MCF 10A (cell line): ENCODE measurements around the gene SOX10. TPM values are rescaled to one million over a fixed set of nuclear protein-coding genes. Genes with fewer than 3 reads are reported as not detected.
A peak's percentile ranks its signal among the peaks of the same experiment; 100 is the strongest.

Experiments used
- BruUV-seq: library from RNA; stranded (reverse); fragments of 400-500 nt; replicated peaks from 2 replicates; lab custom pipeline; 2021; lab: Mats Ljungman, UMichigan
- CTCF ChIA-PET: fragments of 300-600 bp; sonication (Branson Sonifier 250); formaldehyde crosslinking; extraction: SDS; loops from one replicate; lab custom pipeline; 2021; ENCODE audit warnings: antibody characterized with exemption, inconsistent platforms; lab: Yijun Ruan, JAX
- POLR2A ChIA-PET: fragments of 300-600, 350-650 bp; sonication (Branson Sonifier 250); formaldehyde crosslinking; extraction: SDS; loops from one replicate; lab custom pipeline; 2020; ENCODE audit warnings: antibody characterized with exemption, inconsistent platforms; lab: Yijun Ruan, JAX
- DNase-seq: peaks from one replicate; pipeline ENCODE4 v3.0.0-alpha.2; 2018; ENCODE audit not compliant: unreplicated experiment
- H3K27ac Mint-ChIP-seq: one replicate; pipeline ENCODE4 v1.8.0; 2022; ENCODE audit warnings: mild to moderate bottlenecking, low read depth, mixed read lengths; ENCODE audit not compliant: unreplicated experiment
- H3K27me3 Mint-ChIP-seq: one replicate; pipeline ENCODE4 v1.8.0; 2022; ENCODE audit warnings: mixed read lengths; ENCODE audit not compliant: insufficient read depth, unreplicated experiment
- H3K36me3 Mint-ChIP-seq: one replicate; pipeline ENCODE4 v1.8.0; 2022; ENCODE audit warnings: mild to moderate bottlenecking, moderate library complexity, mixed read lengths; ENCODE audit not compliant: insufficient read depth, unreplicated experiment
- H3K4me1 Mint-ChIP-seq: one replicate; pipeline ENCODE4 v1.8.0; 2022; ENCODE audit warnings: mixed read lengths; ENCODE audit not compliant: insufficient read depth, unreplicated experiment
- H3K4me3 Mint-ChIP-seq: one replicate; pipeline ENCODE4 v1.8.0; 2022; ENCODE audit warnings: mild to moderate bottlenecking, moderate library complexity, mixed read lengths; ENCODE audit not compliant: unreplicated experiment
- H3K9me3 Mint-ChIP-seq: one replicate; pipeline ENCODE4 v1.8.0; 2022; ENCODE audit warnings: mixed read lengths; ENCODE audit not compliant: unreplicated experiment
- intact Hi-C: fragments of 100-400 bp; cut with micrococcal nuclease; formaldehyde crosslinking; loops from 2 replicates; pipeline ENCODE4 v1.14.1; 2022
- microRNA-seq: library from miRNA; unstranded; fragments of <30 nt; microRNA quantifications from one replicate; pipeline ENCODE4 v1.2.0, GENCODE V29; 2022
- total RNA-seq: library from RNA; stranded (reverse); gene quantifications from 2 replicates; pipeline ENCODE4 v1.2.3, GENCODE V29; 2022
- TF ChIP-seq, protein P1 (sequence below): fragments of 200-600 bp; IDR thresholded peaks from one replicate; pipeline ENCODE4 v1.8.0; 2022; ENCODE audit warnings: antibody characterized with exemption, mild to moderate bottlenecking; ENCODE audit not compliant: unreplicated experiment

Gene SOX10
- total RNA-seq, 1 experiment from 2014 or later: not detected

GRCh38 chr22:37925330-37925729 is 59.0 kb downstream of the SOX10 start:
- H3K27ac Mint-ChIP-seq: no peak overlapping the region
- intact Hi-C loops: no loop called here
- TF ChIP-seq, protein P1, sequence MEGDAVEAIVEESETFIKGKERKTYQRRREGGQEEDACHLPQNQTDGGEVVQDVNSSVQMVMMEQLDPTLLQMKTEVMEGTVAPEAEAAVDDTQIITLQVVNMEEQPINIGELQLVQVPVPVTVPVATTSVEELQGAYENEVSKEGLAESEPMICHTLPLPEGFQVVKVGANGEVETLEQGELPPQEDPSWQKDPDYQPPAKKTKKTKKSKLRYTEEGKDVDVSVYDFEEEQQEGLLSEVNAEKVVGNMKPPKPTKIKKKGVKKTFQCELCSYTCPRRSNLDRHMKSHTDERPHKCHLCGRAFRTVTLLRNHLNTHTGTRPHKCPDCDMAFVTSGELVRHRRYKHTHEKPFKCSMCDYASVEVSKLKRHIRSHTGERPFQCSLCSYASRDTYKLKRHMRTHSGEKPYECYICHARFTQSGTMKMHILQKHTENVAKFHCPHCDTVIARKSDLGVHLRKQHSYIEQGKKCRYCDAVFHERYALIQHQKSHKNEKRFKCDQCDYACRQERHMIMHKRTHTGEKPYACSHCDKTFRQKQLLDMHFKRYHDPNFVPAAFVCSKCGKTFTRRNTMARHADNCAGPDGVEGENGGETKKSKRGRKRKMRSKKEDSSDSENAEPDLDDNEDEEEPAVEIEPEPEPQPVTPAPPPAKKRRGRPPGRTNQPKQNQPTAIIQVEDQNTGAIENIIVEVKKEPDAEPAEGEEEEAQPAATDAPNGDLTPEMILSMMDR: no peak
- ChIA-PET POLR2A (interaction anchor here (0.5 to 1.0 kb wide), 2 partner anchors 17 to 76 kb away, joined by 3 to 4 read pairs; partner anchors contain the start of gene EIF3L), CTCF (interaction anchor here (0.5 to 1.6 kb wide), 2 partner anchors 25 to 38 kb away, joined by 3 read pairs; no protein-coding TSS in a partner anchor)
- no peak for DNase-seq
- peaks cover 79% of the 10 kb centered on the region for H3K36me3 Mint-ChIP-seq
- no TSS peak for BruUV-seq
- H3K4me3 Mint-ChIP-seq: no peak overlapping the region
- no peaks in the 10 kb centered on the region for H3K9me3 Mint-ChIP-seq
- no peaks in the 10 kb centered on the region for H3K27me3 Mint-ChIP-seq
- H3K4me1 Mint-ChIP-seq: peaks cover 6% of the 10 kb centered on the region

GRCh38 chr22:37924386-37925065 is 59.8 kb downstream of the SOX10 start:
- Mint-ChIP-seq H3K36me3 (peaks cover 80% of the 10 kb centered on the region), H3K27me3 (no peaks in the 10 kb centered on the region), H3K9me3 (no peaks in the 10 kb centered on the region), H3K4me3 (no peak overlapping the region), H3K27ac (no peak overlapping the region), H3K4me1 (peaks cover 6% of the 10 kb centered on the region)
- no peak for DNase-seq
- CTCF ChIA-PET: interaction anchor here (0.5 to 2.0 kb wide), 4 partner anchors 9 to 333 kb away, joined by 3 to 7 read pairs (median 3); no protein-coding TSS in a partner anchor
- intact Hi-C loops: no loop called here
- TF ChIP-seq, protein P1: no peak
- no TSS peak for BruUV-seq
- POLR2A ChIA-PET: interaction anchor here (1.0 kb wide), 1 partner anchor 16 kb away, joined by 4 read pairs; no protein-coding TSS in a partner anchor

DNA sequence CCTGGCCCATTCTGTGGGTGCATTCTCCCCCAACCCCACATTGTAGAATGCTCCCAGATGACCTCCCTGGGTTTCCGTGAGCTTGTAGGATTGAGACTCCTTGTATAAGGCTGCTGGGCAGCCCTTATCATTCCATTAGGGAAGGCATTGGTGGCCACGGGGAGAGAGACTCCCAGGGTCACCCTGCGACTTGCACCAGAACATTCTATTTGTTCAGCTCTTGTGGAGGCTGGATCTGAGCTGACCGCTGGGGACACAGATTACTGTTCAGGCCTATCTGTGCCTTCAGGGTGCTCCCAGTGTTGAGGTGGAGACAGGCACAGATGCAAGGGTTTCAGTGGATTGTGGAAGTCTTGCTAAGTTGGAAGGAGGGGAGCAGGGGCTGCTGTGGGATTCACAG is 60.4 kb downstream of the SOX10 start:
- ChIA-PET POLR2A (no interaction called here), CTCF (interaction anchor here (0.5 to 2.0 kb wide), 4 partner anchors 10 to 332 kb away, joined by 3 to 7 read pairs (median 3); no protein-coding TSS in a partner anchor)
- Mint-ChIP-seq H3K27me3 (no peaks in the 10 kb centered on the region), H3K9me3 (no peaks in the 10 kb centered on the region), H3K27ac (no peak overlapping the region), H3K4me3 (no peak overlapping the region), H3K36me3 (peaks cover 79% of the 10 kb centered on the region), H3K4me1 (peaks cover 6% of the 10 kb centered on the region)
- TF ChIP-seq, protein P1: no peak
- DNase-seq: no peak
- intact Hi-C loops: no loop called here
- no TSS peak for BruUV-seq

Small RNA genes within 50 kb of the gene (microRNA-seq; reads per million reads assigned to microRNA genes)
- gene MIR4534 (not detected), gene MIR6820 (3.7 reads per million, percentile 28 among the genes with 10 or more reads in this experiment)

Other genes with a start within 250 kb of the SOX10 start
- 21.5 and 32.8 TPM in 2 replicates for gene GCAT, start 176.6 kb downstream of the SOX10 start, total RNA-seq
- gene GALR3, start 161.2 kb downstream of the SOX10 start, total RNA-seq: 0.26 and 0.27 TPM in 2 replicates
- 26.0 and 26.7 TPM in 2 replicates for gene ANKRD54, start 140.2 kb downstream of the SOX10 start, total RNA-seq
- 395 and 505 TPM in 2 replicates for gene EIF3L, start 135.1 kb downstream of the SOX10 start, total RNA-seq
- 164 and 165 TPM in 2 replicates for gene MICALL1, start 78.3 kb downstream of the SOX10 start, total RNA-seq
- gene C22orf23, start 31.0 kb downstream of the SOX10 start, total RNA-seq: not detected in 2 replicates
- gene POLR2F, start 30.9 kb downstream of the SOX10 start, total RNA-seq: 87.5 and 97.6 TPM in 2 replicates
- 40.2 and 40.6 TPM in 2 replicates for gene PICK1, start 72.8 kb upstream of the SOX10 start, total RNA-seq
- not detected in 2 replicates for gene SLC16A8, start 99.6 kb upstream of the SOX10 start, total RNA-seq
- gene BAIAP2L2, start 126.1 kb upstream of the SOX10 start, total RNA-seq: 3.6 and 7.1 TPM in 2 replicates
- 37.5 and 40.3 TPM in 2 replicates for gene PLA2G6, start 197.3 kb upstream of the SOX10 start, total RNA-seq
- 54.7 and 71.4 TPM in 2 replicates for gene MAFF, start 217.4 kb upstream of the SOX10 start, total RNA-seq